Mucosa of descending colon (tissue), 3 donors: ENCODE data around the gene C1orf52. TPM values are rescaled to one million over a fixed set of nuclear protein-coding genes. Genes with fewer than 3 reads are reported as not detected.

ENCODE experiments used
- ATAC-seq: fragments of 200-7000 bp; cut with Tn5 transposase; one replicate; pipeline ENCODE4 v1.9.1; 2020; ENCODE audit warnings: mild to moderate bottlenecking, moderate library complexity
- DNase-seq, 3 donors: peaks; one replicate each; pipeline ENCODE4 v3.0.0-alpha.2; 2020
- H3K36me3 ChIP-seq: fragments of 200-600 bp; one replicate; pipeline ENCODE4 v1.8.0; 2021; ENCODE audit warnings: low read depth, mild to moderate bottlenecking
- H3K4me1 ChIP-seq: fragments of 200-600 bp; one replicate; pipeline ENCODE4 v1.8.0; 2021; ENCODE audit warnings: low read depth, mild to moderate bottlenecking
- H3K4me3 ChIP-seq: fragments of 200-600 bp; one replicate; pipeline ENCODE4 v1.8.0; 2021; ENCODE audit warnings: mild to moderate bottlenecking
- H3K9me3 ChIP-seq: fragments of 200-600 bp; one replicate; pipeline ENCODE4 v1.8.0; 2021; ENCODE audit warnings: mild to moderate bottlenecking
- CTCF ChIP-seq: fragments of 200-600 bp; IDR thresholded peaks from one replicate; pipeline ENCODE4 v1.8.0; 2022; ENCODE audit warnings: antibody characterized with exemption, mild to moderate bottlenecking
- intact Hi-C, 2 donors: fragments of 100-400 bp; cut with DNase I in 1 of 2; cut with micrococcal nuclease in 1 of 2; formaldehyde crosslinking; loops; one replicate each; pipeline versions ENCODE4 v1.11.0 to v1.11.1; 2022; cut with DNase I, micrococcal nuclease
- total RNA-seq, 3 donors: library from RNA; stranded (reverse); fragmentation: NEBNext Ultra II Directional in 2 of 3; extraction: Animal tissue kit (Norgen Biotek cat#: 25700) in 2 of 3; gene quantifications; one replicate each; pipeline versions ENCODE4 v1.2.1 to v1.2.4, GENCODE V29; 2021 to 2023
- donor health status: DM: no; HTN: no; CAD: no; lungs with moderate emphysema.
- donor health status: DM: no; HTN: no; CAD: no.
- donor health status: DM: no; HTN: yes; CAD: no.

C1orf52 gene
- total RNA-seq, 3 donors from 2014 or later = 17.4 to 24.7 (median 19.2) TPM

- H3K9me3 ChIP-seq = no peaks in the 10 kb centered on the region
- no peak for TF ChIP-seq CTCF
- peaks cover 19% of the 10 kb centered on the region for H3K4me1 ChIP-seq
- no peak overlapping the region for H3K4me3 ChIP-seq
- H3K36me3 ChIP-seq = no peaks in the 10 kb centered on the region
- DNase-seq (no peak), ATAC-seq (no peak)
- intact Hi-C loops = no loop called here
Observed at GRCh38 chr1:85284202-85284601, 24.7 kb upstream of the C1orf52 start.

GRCh38 chr1:85283475-85284199 lies 24.2 kb upstream of the C1orf52 start:
- H3K36me3 ChIP-seq = no peaks in the 10 kb centered on the region
- H3K4me3 ChIP-seq = no peak overlapping the region
- H3K9me3 ChIP-seq = no peaks in the 10 kb centered on the region
- no peak for TF ChIP-seq CTCF
- DNase-seq (peak; percentile 84 to 87 (median 86)), ATAC-seq (peak; percentile 87)
- intact Hi-C loops = no loop called here
- H3K4me1 ChIP-seq = peaks cover 24% of the 10 kb centered on the region

GRCh38 chr1:85282424-85282823 lies 23.0 kb upstream of the C1orf52 start:
- no peak for TF ChIP-seq CTCF
- no peak overlapping the region for H3K4me3 ChIP-seq
- peaks cover 30% of the 10 kb centered on the region for H3K4me1 ChIP-seq
- H3K36me3 ChIP-seq = no peaks in the 10 kb centered on the region
- DNase-seq (no peak), ATAC-seq (no peak)
- intact Hi-C loops = no loop called here
- no peaks in the 10 kb centered on the region for H3K9me3 ChIP-seq

- no peak for DNase-seq
- intact Hi-C loops = no loop called here
- H3K9me3 ChIP-seq = no peaks in the 10 kb centered on the region
- H3K36me3 ChIP-seq = no peaks in the 10 kb centered on the region
- H3K4me1 ChIP-seq = peaks cover 30% of the 10 kb centered on the region
- no peak for ATAC-seq
- no peak overlapping the region for H3K4me3 ChIP-seq
- no peak for TF ChIP-seq CTCF
Observed at GRCh38 chr1:85280636-85281035, 21.2 kb upstream of the C1orf52 start.

GRCh38 chr1:85279458-85280080 lies 20.1 kb upstream of the C1orf52 start:
- Histone ChIP-seq H3K36me3 (no peaks in the 10 kb centered on the region), H3K4me3 (no peak overlapping the region), H3K4me1 (peaks cover 38% of the 10 kb centered on the region), H3K9me3 (no peaks in the 10 kb centered on the region)
- no peak for ATAC-seq
- no peak for TF ChIP-seq CTCF
- DNase-seq = peak in 2 of 3 donors; percentile 39 to 54
- intact Hi-C loops = no loop called here
